Activated T-cell treated with anti-CD3 and anti-CD28 coated beads for 24 hours (primary cell): Measurements from ENCODE around the gene PSPH.
"Not testable (repeated sequence)": the region's sequence is repeated elsewhere in the genome, so short reads cannot be mapped to it uniquely, and the experiment has no call there.

Experiments
- DNase-seq: peaks from one replicate; pipeline ENCODE4 v3.0.0-alpha.2; 2020; ENCODE audit warnings: low read depth

Gene PSPH

DNA sequence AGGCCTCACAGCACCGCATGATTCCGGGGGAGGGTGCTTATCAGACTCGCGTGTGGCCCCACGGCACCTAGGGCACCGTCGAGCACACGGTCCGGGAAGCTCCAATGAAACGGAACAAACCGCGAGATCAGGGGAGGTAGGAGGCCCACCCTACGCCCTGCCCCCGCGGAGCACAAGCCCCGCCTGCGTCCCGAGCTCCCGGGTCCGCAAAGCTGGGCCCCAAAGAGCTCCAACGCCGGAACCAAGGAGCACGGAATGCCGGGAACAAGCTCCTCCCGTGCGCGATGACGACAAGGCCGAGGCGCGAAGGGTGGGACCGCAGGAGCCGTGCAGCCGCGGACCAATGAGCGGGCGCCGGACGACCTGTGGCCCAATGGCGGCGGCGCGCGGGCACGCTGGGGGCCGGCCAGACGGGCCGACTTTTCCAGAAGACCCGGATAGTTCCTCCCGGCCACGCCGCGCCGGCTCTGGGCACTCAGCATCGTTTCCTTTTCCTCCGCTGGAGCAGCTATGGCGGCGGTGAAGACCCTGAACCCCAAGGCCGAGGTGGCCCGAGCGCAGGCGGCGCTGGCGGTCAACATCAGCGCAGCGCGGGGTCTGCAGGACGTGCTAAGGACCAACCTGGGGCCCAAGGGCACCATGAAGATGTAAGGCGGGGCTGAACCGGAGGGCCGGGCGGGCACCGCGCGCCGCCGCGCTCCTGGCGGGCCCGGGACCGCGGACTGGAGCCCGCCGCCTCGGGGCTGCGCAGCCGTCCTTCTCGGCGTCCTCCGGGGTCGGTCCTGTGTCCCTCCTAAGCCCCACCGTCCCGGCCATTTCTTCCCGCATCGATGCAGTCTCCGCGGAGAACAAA lies at the start of gene PSPH, which contains the start of gene CCT6A:
TSS of gene PSPH (minus strand) at position 106 of the 853 bp plus-strand sequence. CDS start 30,232 bp downstream, outside the sequence.
TSS of gene CCT6A (plus strand) at position 427 of the 853 bp plus-strand sequence. CDS start at position 511, 84 bp downstream.
- DNase-seq = peak; percentile 94

DNA sequence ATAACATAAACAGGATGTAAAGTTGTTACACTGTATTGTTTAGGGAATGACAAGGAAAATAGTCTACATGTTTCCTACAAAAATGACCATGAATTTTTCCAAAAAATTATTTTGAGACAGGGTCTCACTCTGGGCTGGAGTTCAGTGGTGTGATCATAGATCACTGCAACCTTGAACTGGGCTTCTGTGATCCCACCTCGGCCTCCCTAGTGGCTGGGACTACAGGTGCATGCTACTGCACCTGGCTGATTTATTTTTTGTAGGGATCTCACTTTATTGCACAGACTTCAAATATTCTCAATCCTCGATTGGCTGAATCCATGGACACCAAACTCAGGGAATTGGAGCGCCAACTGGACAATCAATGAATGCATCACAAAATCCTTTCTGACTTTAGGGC lies 48.4 kb upstream of the PSPH start:
- no peak for DNase-seq

DNA sequence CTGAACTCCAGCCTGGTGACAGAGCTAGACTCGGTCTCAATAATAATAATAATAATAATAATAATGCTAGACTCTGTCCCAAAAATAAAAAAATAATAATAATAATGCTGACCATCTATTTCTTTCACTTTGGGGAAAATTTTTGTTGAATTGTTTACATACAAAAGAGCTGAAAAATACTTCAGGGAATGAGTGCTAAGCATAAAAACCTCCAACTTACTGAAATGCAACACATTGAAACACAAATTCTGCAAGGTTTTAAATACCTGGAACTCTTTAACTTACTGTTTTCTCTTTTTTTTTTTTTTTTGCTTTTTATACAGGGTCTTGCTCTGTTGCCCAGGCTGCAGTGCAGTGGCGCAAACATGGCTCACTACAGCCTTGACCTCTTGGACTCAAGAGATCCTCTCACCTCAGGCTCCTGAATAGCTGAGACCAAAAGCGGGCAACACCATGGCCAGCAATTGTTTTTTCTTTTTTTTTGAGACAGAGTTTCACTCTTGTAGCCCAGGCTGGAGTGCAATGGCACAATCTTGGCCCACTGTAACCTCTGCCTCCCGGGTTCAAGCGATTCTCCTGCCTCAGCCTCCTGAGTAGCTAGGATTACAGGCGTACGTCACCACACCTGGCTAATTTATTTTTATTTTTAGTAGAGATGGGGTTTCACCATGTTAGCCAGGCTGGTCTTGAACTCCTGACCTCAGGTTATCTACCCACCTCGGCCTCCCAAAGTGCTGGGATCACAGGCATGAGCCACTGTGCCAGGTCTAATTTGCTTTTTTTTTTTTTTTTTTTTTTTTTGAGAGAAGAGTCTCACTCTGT lies 47.2 kb upstream of the PSPH start:
- not testable (repeated sequence) for DNase-seq

DNA sequence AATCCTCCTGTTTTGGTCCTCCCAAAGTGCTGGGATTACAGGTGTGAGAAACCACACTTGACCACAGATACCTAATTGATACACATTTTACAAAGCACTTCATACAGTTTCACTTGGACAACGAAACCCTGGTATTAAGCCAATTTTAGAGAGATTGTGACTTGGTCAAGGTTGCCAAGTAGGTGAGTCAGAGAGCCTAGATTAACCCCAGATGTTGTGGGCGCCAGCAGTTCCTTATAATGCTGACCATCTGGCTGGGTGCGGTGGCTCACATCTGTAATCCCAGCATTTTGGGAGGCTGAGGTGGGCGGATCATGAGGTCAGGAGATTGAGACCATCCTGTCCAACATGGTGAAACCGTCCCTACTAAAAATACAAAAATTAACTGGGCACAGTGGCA lies 46.5 kb upstream of the PSPH start:
- no peak for DNase-seq

DNA sequence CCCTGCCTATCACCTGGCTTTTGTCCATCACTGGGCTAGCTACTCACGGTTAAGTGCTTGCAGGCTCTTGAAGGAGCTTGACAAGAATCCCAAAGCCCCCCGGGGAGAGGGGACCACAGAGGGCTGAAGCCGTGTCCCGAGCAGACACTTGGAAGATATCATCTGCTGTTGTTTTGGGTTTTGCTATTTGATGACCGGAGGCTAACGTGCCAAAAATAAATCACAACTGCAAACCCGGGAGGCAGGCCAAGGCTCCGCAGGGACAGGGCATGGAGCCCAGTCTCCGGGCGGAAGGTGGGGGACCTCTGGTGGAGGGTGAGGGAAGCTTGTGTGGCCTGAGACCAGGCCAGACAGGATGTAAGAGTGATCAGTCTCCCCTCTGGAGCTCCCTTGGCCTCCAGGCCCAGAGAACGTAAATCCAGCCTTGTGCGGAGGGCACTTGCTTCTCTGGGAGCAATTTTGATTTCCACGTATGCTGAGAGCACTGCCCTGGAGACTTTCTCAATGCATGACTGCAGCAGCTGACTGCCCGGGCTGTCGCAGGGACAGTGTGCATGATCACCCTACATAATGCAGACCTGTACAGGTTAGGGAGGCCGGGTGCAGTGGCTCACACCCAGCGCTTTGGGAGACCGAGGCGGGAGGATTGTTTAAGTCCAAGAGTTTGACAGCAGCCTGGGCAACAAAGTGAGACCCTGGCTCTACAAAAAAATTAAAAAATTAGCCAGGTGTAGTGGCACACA lies 41.7 kb upstream of the PSPH start, which contains the start of gene PHKG1:
TSS of gene PHKG1 (minus strand) at position 164 of the 743 bp plus-strand sequence. CDS start 4,011 bp downstream, outside the sequence.
- DNase-seq = no peak

DNA sequence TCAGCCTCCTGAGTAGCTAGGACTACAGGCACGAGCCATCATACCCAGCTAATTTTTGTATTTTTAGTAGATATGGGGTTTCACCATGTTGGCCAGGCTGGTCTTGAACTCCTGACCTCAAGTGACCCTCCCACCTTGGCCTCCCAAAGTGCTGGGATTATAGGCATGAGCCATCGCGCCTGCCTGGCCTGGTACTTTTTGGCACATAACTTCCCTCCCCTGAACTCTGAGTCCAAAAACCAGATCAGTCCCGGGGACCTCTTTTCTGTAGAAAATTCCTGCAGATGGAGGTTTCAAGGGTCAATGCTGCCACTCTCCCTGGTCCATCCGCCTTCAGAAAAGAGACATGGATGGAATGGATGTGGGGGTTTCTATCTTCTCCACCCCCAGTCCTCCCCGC lies 41.1 kb upstream of the PSPH start:
- not testable (repeated sequence) for DNase-seq

DNA sequence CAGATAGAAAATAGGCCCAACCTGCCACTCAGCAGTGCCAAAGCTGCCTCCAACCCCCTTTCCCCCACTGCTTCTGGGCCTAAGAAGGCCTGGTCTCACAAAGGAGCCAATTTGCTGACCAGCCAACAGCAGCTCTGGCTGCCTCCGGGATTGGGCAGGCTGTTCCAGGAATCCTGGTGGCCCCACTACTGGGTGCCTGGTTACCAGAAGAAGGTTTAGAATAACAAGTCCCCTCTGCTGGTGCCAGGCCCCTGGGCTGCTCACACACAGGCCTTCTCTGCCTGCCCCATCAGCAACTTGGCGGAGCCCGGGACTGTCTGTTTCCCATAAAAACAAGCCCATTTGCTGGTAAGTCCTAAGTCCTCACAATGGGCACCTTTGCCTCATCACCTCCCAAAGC lies 40.3 kb upstream of the PSPH start:
- no peak for DNase-seq

DNA sequence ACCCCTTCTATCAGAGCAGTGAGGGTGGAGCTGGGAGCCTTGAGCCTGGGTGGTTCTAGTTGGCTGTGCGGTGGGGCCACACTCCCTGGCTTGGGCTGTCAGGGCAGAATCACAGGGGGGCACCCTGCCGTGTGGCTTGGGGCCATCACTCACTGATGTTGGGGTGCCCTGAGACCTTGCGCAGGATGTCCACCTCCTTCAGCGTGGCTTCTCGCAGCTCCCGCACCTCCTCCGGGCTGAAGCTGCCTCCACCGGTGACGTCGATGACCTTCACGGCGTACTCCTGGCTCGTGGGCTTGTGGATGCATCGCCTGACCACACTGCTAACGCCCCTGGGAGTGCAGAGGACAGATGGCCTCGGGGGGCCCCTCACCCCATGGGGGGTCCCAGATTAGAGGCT lies 36.2 kb upstream of the PSPH start:
- no peak for DNase-seq

DNA sequence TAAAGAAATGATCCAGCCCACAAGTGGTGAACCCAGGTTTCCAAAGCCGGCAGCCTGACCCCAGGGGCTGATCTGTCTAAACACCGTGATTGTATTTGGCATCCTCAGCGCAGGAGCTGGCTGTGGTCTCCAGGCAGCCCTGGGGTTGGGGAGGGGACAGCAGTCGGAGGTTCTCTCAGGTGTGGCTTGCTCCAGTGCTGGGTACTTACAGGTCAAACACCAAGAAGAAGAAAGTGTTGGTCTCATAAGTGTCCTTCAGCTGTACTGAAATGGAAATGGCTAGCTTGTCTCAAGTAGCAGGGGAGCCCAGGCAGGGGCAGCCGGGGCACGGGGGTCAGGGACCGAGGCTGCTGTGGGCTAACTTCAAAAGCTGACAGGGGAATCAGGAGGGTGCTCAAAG lies 35.5 kb upstream of the PSPH start:
- no peak for DNase-seq

DNA sequence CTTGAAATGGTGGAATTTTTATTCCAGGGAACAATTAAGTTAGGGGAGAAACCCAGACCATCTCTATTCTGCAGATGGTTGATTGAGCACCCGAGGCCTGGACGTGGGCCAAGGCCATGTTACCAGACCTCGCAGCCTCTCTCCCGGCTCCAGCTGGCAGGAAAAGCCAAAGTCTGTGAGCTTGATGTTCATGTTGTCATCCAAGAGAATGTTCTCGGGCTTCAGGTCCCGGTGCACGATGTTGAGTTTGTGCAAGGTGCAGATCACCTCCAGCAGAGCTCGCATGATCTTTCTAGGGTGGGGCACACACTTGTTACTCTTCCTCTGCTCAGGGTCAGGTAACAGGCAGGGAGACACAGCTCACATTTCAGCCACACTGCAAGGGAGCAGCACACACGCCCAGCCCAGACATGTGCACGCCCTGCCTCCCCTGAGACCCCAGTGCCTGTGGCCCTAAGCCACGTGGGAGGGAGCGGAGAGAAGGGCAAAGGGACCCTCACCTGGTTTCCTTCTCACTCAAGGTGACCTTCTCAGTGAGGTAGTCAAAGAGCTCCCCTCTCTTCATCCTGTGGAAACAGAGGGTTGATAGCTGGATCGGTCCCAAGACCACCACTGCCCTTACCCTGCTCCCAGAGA lies 32.0 kb upstream of the PSPH start:
- no peak for DNase-seq

DNA sequence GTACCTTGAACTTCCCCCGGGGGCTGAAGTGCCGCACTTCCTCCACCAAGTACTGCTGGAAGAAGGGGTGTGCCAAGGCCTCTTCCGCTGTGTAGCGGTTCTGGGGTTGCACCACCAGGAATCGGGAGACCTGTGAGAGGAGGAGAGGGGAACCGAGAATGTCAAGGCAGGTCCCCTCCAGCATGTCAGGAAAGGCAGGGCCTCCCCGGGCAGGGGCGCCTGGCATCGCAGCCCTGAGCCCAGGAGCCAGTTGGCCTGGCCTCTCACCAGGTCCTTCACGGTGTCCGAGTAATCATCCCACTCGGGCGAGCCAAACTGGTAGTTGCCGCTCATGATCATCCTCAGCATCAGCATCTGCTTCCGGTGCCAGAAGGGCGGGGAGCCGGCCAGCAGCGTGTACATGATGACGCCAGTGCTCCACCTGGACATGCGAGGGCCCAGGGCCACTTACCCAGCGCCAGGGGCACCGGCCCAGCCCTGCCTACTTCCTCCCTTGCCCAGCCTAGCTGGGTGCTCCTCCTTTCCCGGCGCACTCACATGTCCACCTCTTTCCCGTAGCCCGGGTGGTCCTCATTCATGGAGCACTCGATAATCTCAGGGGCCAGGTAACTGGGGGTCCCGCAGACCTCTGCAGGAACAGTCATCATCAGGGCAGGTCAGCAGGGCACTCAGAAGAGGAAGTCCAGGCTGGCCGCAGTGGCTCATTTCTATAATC lies 30.5 kb upstream of the PSPH start:
- DNase-seq = no peak

DNA sequence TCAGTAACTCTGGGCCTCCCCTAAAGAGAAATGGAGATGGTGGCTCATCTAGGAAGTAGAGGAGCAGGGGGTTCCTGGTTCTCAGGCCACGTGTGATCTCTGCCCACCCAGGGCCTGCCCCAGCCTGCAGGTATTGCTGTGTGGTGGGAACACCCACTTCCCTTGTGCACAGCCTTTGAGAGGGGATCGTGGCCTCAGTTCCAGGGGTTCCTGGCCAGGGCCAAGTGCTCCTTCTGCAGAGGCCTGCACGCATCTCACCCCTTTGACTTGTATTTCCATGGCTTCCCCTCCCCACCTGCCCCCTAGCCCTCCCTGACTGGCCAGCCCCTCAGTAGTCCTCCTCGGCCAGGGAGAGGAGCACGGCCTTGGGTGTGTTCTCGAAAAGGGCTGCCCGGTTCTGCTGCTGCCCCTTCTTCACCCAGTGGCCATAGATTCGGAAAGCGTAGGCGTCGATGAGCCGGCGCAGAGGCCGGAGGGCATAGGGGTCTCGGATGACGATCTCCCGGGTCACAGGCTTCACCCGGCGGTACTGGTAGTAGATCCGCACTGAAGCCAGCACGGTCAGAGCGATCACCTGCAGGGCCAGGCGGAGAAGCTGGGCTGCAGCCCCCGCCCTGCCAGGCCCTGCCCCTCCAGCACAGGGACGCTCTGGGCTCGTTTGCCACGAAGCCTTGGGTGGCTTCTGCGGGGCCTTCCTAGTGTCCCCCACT lies 29.6 kb upstream of the PSPH start:
- DNase-seq = not testable (repeated sequence)

DNA sequence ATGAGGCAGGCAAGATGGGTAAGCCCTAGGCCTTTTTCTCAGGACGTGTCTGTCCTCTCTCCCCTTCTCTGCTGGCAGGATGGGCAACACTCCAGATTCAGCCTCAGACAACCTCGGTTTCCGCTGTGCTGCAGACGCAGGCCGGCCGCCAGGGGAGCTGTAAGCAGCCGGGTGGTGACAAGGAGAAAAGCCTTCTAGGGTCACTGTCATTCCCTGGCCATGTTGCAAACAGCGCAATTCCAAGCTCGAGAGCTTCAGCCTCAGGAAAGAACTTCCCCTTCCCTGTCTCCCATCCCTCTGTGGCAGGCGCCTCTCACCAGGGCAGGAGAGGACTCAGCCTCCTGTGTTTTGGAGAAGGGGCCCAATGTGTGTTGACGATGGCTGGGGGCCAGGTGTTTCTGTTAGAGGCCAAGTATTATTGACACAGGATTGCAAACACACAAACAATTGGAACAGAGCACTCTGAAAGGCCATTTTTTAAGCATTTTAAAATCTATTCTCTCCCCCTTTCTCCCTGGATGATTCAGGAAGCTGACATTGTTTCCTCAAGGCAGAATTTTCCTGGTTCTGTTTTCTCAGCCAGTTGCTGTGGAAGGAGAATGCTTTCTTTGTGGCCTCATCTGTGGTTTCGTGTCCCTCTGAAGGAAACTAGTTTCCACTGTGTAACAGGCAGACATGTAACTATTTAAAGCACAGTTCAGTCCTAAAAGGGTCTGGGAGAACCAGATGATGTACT lies 28.4 kb upstream of the PSPH start:
- no peak for DNase-seq

DNA sequence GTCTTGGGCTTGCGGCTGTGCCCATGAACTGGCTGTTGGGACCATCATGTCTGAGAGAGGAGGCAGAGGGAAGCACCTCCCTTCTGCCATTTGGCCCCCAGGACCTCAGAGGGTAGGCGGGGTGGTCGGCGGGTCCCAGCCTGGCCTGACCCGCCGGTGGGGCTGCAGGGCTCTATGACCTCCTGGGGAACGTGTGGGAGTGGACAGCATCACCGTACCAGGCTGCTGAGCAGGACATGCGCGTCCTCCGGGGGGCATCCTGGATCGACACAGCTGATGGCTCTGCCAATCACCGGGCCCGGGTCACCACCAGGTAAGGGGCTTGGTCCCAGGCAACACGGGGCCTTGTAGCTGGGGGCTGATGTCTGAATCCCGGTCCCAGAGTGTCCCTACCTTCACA lies 27.0 kb upstream of the PSPH start:
- no peak for DNase-seq

DNA sequence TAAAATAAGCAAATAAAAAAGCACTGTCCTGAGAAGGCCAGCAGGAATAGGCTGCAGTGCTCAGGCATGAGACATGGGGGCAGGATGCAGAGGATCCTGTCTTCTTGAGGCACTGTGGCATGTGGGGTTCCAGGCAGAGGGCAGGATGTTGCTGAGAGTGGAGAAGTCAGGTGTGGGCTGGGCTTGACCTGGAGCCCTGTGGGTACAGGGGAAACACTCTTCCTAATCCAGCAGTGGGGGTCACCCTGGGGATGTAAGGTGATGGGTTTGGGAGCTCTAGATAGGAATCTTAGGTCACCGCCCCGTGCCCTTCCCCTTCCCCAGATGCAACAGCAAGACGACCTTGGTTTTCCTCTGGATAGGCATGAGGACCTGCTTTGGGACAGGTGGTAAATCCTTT lies 26.4 kb upstream of the PSPH start:
- DNase-seq = no peak

DNA sequence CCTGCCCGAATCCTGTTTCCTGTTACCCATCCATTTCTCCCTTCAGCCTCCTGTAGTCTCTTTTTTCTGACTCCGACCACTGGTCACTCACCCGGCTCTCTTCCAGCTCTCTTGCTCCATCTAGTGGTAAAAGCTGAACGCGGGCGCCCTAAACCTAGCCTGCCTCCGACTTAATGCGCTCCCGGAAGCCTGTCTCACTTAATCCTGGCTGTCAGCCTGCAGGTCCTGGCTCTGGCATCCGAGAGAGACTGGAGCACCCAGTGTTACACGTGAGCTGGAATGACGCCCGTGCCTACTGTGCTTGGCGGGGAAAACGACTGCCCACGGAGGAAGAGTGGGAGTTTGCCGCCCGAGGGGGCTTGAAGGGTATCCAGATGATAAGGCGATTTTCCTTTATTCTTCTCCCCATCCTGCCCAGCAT lies 23.1 kb upstream of the PSPH start:
- DNase-seq = peak; percentile 55

DNA sequence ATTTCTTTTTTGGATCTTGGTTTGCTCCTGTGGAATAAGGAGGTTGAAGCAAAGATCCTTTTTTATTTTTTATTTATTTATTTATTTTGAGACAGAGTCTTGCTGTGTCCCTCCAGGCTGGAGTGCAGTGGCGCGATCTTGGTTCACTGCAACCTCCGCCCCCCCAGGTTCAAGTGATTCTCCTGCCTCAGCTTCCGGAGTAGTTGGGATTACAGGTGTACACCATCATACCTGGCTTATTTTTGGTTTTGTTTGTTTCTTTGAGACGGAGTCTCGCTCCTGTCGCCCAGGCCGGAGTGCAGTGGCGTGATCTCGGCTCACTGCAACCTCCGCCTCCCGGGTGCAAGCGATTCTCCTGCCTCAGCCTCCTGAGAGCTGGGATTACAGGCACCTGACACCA lies 15.1 kb upstream of the PSPH start:
- DNase-seq = not testable (repeated sequence)

DNA sequence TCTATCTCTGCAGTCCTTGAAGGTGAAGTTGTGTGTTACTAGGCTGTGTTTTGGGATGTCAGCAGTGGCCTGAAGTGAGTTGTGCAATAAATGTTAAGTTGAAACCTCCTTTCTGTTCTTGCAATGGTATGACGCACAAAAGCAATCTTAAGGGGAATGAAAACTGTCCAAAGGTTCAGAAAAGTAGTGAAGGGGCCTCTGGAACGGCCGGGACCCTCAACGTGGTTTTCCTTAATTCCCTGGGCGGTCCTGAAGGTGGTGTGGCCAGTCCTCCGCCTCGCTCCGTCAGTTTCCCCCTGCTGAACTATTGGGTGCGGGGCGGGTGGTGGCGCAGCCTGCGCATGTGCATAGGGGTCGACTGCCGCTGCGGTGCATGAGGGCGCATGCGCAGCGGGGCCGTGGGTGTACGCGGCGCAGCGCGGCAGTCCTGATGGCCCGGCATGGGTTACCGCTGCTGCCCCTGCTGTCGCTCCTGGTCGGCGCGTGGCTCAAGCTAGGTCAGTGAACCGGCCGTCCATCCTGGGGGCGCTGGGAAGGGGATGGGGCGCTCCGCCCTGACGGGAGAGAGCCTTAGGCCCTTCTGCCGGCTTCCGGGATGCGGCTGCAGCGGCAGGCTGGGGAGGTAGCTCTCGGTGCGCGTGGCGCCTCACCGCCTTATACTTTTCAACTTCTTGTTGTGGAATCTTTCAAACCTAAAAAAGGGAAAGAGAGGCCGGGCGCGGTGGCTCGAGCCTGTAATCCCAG lies 12.8 kb upstream of the PSPH start, which contains the start of gene SUMF2:
TSS of gene SUMF2 (plus strand) at position 405 of the 744 bp plus-strand sequence. CDS start at position 431, 26 bp downstream.
- peak; percentile 88 for DNase-seq

DNA sequence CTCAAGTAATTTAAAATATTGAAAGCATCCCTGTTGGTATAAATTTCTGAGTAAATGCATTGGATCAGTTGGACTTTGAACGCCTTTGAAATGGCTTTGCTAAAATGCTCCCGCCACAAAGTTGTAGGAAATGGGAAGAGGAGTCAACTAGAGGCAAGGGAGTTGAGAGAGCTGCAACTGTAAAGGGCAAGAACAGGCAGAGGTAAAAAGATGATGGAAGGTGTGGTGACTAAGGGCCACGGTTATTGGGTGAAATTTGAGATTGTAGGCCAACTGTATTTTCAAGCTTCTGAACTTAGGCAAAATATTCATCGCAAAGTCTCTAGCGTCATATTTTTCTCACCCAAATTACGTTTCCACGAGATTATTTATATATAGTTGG lies 12.2 kb upstream of the PSPH start:
- no peak for DNase-seq
